GM12873 (cell line): ENCODE measurements around the gene MAP3K21.
A peak's percentile ranks its signal among the peaks of the same experiment; 100 is the strongest.

Experiments
- CTCF ChIP-seq: IDR thresholded peaks from 2 replicates; pipeline ENCODE4 v1.5.1; 2012; ENCODE audit warnings: low read depth, mild to moderate bottlenecking, moderate library complexity, low read length, control low read depth; ENCODE audit not compliant: insufficient read depth; ENCODE audit errors: missing control alignments

Gene MAP3K21

GRCh38 chr1:233293556-233294446 is 33.7 kb upstream of the MAP3K21 start:
- TF ChIP-seq CTCF = no peak

GRCh38 chr1:233294913-233295236 is 32.6 kb upstream of the MAP3K21 start:
- TF ChIP-seq CTCF = no peak

- no peak for TF ChIP-seq CTCF
Measured at GRCh38 chr1:233295237-233295974, 32.1 kb upstream of the MAP3K21 start, which contains the start of gene PCNX2. Gene PCNX2, minus strand, starts transcription at chr1:233295725. Its CDS starts 247 bp downstream, at chr1:233295478.

- TF ChIP-seq CTCF = no peak
Measured at GRCh38 chr1:233295975-233296322, 31.6 kb upstream of the MAP3K21 start.

- no peak for TF ChIP-seq CTCF
Measured at GRCh38 chr1:233299450-233299849, 28.1 kb upstream of the MAP3K21 start.

GRCh38 chr1:233300326-233300725 is 27.2 kb upstream of the MAP3K21 start:
- no peak for TF ChIP-seq CTCF

- peak; percentile 69 for TF ChIP-seq CTCF
Measured at GRCh38 chr1:233304489-233305102, 22.9 kb upstream of the MAP3K21 start.
